Measurements from ENCODE around the gene VSTM2L.

DNA sequence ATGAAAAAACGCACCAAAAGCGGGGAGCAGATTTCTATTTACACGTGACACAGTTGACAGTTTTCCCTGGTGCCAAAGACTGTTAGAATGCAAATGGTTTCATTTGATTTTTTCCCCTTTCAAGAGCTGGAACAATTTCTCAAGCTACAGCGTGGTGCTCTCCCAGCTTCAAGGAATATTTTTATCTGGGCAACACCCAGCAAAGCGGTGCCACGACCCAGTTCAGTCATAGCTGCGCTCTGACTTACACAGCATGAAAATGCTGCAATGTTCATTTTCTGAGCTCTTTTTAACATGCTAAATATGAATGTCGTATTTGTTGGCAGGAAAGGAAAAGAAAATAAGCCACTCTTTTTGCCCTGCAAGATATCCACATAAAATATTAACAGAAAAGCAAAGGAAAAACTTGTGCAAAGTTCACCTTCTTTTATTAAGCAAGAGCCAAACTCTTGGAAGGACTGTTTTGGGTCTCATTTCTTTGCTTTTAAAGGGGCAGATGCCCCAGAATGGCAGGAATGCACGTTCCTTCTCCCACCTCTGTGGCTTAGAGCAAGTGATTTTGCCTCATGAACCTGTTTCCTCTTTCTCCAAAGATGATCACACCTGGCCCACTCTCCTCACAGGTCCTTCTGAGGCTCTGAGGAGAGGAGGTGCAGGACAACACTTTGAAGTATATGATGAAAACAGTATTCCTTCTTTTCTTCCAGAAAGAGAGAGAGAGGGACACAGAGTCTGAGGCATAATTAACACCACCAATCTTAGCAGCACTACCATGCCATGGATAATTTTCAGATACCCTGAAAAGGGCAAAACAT lies 83.3 kb downstream of the VSTM2L start:
- TF ChIP-seq, protein P1, sequence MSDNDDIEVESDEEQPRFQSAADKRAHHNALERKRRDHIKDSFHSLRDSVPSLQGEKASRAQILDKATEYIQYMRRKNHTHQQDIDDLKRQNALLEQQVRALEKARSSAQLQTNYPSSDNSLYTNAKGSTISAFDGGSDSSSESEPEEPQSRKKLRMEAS (IDR thresholded peaks at IDR 0.05), result no peak
- TF ChIP-seq CHD4 (IDR thresholded peaks at IDR 0.05; ENCODE audit: borderline replicate concordance) (no peak), EHF (CRISPR knock-in tag; IDR thresholded peaks at IDR 0.05) (no peak), MAFK (IDR thresholded peaks at IDR 0.05; ENCODE audit: partially characterized antibody) (no peak), POLR2A (IDR thresholded peaks at IDR 0.05; ENCODE audit: low read length) (no peak), RAD21 (conservative IDR thresholded peaks at IDR 0.05 in 1 of 2, IDR thresholded peaks at IDR 0.05 in 1 of 2) (no peak), NFE2L2 (conservative IDR thresholded peaks at IDR 0.05; ENCODE audit: low read length) (no peak), PHF8 (IDR thresholded peaks at IDR 0.05; ENCODE audit: borderline replicate concordance, low read depth) (no peak)
- TF ChIP-seq, protein P2, sequence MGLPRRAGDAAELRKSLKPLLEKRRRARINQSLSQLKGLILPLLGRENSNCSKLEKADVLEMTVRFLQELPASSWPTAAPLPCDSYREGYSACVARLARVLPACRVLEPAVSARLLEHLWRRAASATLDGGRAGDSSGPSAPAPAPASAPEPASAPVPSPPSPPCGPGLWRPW (IDR thresholded peaks at IDR 0.05), result no peak
- TF ChIP-seq, protein P3, sequence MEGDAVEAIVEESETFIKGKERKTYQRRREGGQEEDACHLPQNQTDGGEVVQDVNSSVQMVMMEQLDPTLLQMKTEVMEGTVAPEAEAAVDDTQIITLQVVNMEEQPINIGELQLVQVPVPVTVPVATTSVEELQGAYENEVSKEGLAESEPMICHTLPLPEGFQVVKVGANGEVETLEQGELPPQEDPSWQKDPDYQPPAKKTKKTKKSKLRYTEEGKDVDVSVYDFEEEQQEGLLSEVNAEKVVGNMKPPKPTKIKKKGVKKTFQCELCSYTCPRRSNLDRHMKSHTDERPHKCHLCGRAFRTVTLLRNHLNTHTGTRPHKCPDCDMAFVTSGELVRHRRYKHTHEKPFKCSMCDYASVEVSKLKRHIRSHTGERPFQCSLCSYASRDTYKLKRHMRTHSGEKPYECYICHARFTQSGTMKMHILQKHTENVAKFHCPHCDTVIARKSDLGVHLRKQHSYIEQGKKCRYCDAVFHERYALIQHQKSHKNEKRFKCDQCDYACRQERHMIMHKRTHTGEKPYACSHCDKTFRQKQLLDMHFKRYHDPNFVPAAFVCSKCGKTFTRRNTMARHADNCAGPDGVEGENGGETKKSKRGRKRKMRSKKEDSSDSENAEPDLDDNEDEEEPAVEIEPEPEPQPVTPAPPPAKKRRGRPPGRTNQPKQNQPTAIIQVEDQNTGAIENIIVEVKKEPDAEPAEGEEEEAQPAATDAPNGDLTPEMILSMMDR (IDR thresholded peaks at IDR 0.05), result no peak
